AML-193 (cell line): ENCODE results near the gene ARG2.

Experiments used
- DNase-seq, 2 experiments: peaks; one replicate each; lab custom pipeline; 2025; lab: John Stamatoyannopoulos, UW

The ARG2 gene

GRCh38 chr14:67638642-67639041 is 18.9 kb downstream of the ARG2 start:
- DNase-seq: no peak

GRCh38 chr14:67641480-67641879 is 21.8 kb downstream of the ARG2 start:
- DNase-seq: no peak

GRCh38 chr14:67641902-67642749 is 22.4 kb downstream of the ARG2 start:
- DNase-seq: no peak

- DNase-seq: no peak
Measured at GRCh38 chr14:67643713-67644112, 24.0 kb downstream of the ARG2 start.

GRCh38 chr14:67644428-67644827 is 24.7 kb downstream of the ARG2 start:
- DNase-seq: no peak

GRCh38 chr14:67645414-67645813 is 25.7 kb downstream of the ARG2 start:
- DNase-seq: no peak

- DNase-seq: no peak
Measured at GRCh38 chr14:67646131-67646530, 26.4 kb downstream of the ARG2 start.

- DNase-seq: no peak
Measured at GRCh38 chr14:67650151-67650550, 30.4 kb downstream of the ARG2 start.

- no peak for DNase-seq
Measured at GRCh38 chr14:67650694-67651093, 31.0 kb downstream of the ARG2 start.

- no peak for DNase-seq
Measured at GRCh38 chr14:67652189-67652588, 32.5 kb downstream of the ARG2 start.

GRCh38 chr14:67653651-67654280 is 34.0 kb downstream of the ARG2 start:
- DNase-seq: no peak

GRCh38 chr14:67663633-67664032 is 43.9 kb downstream of the ARG2 start:
- DNase-seq: no peak

- DNase-seq: no peak
Measured at GRCh38 chr14:67665868-67666267, 46.1 kb downstream of the ARG2 start.

- peak; percentile 58 to 66 for DNase-seq
Measured at GRCh38 chr14:67666750-67667449, 47.2 kb downstream of the ARG2 start.

GRCh38 chr14:67668559-67668958 is 48.8 kb downstream of the ARG2 start:
- DNase-seq: no peak

- no peak for DNase-seq
Measured at GRCh38 chr14:67673451-67673850, 53.7 kb downstream of the ARG2 start.

- peak; percentile 19 to 21 for DNase-seq
Measured at GRCh38 chr14:67674139-67674479, 54.4 kb downstream of the ARG2 start.

- DNase-seq: peak; percentile 42 to 65
Measured at GRCh38 chr14:67674480-67675218, 54.9 kb downstream of the ARG2 start, which contains the start of gene VTI1B. Gene VTI1B, minus strand, starts transcription at chr14:67674632. Its CDS starts 143 bp downstream, at chr14:67674489.

GRCh38 chr14:67675219-67675582 is 55.5 kb downstream of the ARG2 start:
- DNase-seq: no peak

GRCh38 chr14:67679006-67679405 is 59.3 kb downstream of the ARG2 start:
- DNase-seq: no peak

- DNase-seq: no peak
Measured at GRCh38 chr14:67680121-67680602, 60.4 kb downstream of the ARG2 start.

GRCh38 chr14:67680941-67681340 is 61.2 kb downstream of the ARG2 start:
- peak; percentile 35 to 65 for DNase-seq
